Keratinocyte (primary cell): ENCODE results near the gene ELF4. TPM values are rescaled to one million over a fixed set of nuclear protein-coding genes. Genes with fewer than 3 reads are reported as not detected.

Experiments used
- DNase-seq: peaks from one replicate; pipeline ENCODE4 v3.0.0-alpha.2; 2011; ENCODE audit warnings: low read depth, missing footprints, low spot score
- FAIRE-seq: peaks from 2 replicates; lab custom pipeline; 2011; peaks lifted over from hg19 to GRCh38; lab: Jason Lieb, UNC
- H2AFZ ChIP-seq: 2 replicates; pipeline ENCODE4 v1.6.0; 2012; ENCODE audit warnings: low read length, control low read depth, inconsistent platforms; ENCODE audit not compliant: control insufficient read depth
- H3K27ac ChIP-seq: 2 replicates; pipeline ENCODE4 v1.5.1; 2011; ENCODE audit warnings: low read length; ENCODE audit not compliant: control insufficient read depth, insufficient read depth
- H3K27me3 ChIP-seq: 3 replicates; pipeline ENCODE4 v1.6.0; 2011; ENCODE audit warnings: low read length; ENCODE audit not compliant: control insufficient read depth, insufficient read depth; ENCODE audit errors: extremely low read depth
- H3K36me3 ChIP-seq, 2 experiments: 2 replicates in 1 of 2; 3 replicates in 1 of 2; pipeline ENCODE4 v1.5.1; 2011; ENCODE audit warnings: low read length in 2 of 2, mild to moderate bottlenecking in 1 of 2; ENCODE audit not compliant: control insufficient read depth in 2 of 2, insufficient read depth in 2 of 2; ENCODE audit errors: extremely low read depth in 1 of 2
- H3K4me1 ChIP-seq: 3 replicates; pipeline ENCODE4 v1.5.1; 2011; ENCODE audit warnings: low read length; ENCODE audit not compliant: control insufficient read depth, insufficient read depth; ENCODE audit errors: extremely low read depth
- H3K4me2 ChIP-seq: 3 replicates; pipeline ENCODE4 v1.6.0; 2011; ENCODE audit warnings: low read depth, low read length; ENCODE audit not compliant: control insufficient read depth, insufficient read depth; ENCODE audit errors: extremely low read depth
- H3K4me3 ChIP-seq, 3 experiments: fragments of 200-600 bp in 1 of 3; sonication (generic) in 1 of 3; 2 replicates in 2 of 3; 3 replicates in 1 of 3; pipeline ENCODE4 v1.5.1; 2011 to 2016; ENCODE audit warnings: low read length in 3 of 3, mild to moderate bottlenecking in 3 of 3, control low read depth in 2 of 3, inconsistent platforms in 1 of 3, low read depth in 1 of 3, mixed read lengths in 1 of 3, mixed run types in 1 of 3, moderate library complexity in 1 of 3; ENCODE audit not compliant: control insufficient read depth in 2 of 3, insufficient read depth in 2 of 3; ENCODE audit errors: extremely low read depth in 1 of 3
- H3K79me2 ChIP-seq: 2 replicates; pipeline ENCODE4 v1.6.0; 2012; ENCODE audit warnings: low read length; ENCODE audit not compliant: control insufficient read depth, insufficient read depth
- H3K9ac ChIP-seq: 3 replicates; pipeline ENCODE4 v1.6.0; 2011; ENCODE audit warnings: low read length; ENCODE audit not compliant: control insufficient read depth, insufficient read depth; ENCODE audit errors: extremely low read depth
- H3K9me1 ChIP-seq: 3 replicates; pipeline ENCODE4 v1.6.0; 2011; ENCODE audit warnings: low read length; ENCODE audit not compliant: control insufficient read depth, insufficient read depth; ENCODE audit errors: extremely low read depth
- H3K9me3 ChIP-seq: 2 replicates; pipeline ENCODE4 v1.5.1; 2012; ENCODE audit warnings: low read depth, low read length; ENCODE audit not compliant: control insufficient read depth
- H4K20me1 ChIP-seq: 3 replicates; pipeline ENCODE4 v1.6.0; 2011; ENCODE audit warnings: low read length; ENCODE audit not compliant: control insufficient read depth, insufficient read depth; ENCODE audit errors: extremely low read depth
- EZH2 ChIP-seq: IDR thresholded peaks from one replicate; pipeline ENCODE4 v1.6.1; 2012; ENCODE audit warnings: inconsistent platforms, mild to moderate bottlenecking, low read length, moderate library complexity
- dilution Hi-C: fragments of 300-500 bp; cut with MboI; formaldehyde crosslinking; loops from one replicate; pipeline ENCODE4 v1.7.0; 2020; ENCODE audit warnings: low sequenced_read_pairs; ENCODE audit not compliant: extremely low pct_ligation_motif_present
- polyA plus RNA-seq, 5 experiments: library from polyadenylated mRNA; depleted of rRNA in 3 of 5; stranded (reverse) in 3 of 5; stranded (forward) in 1 of 5; unstranded in 1 of 5; fragments of >200 nt; gene quantifications; 1 replicate in 1 of 5; 2 replicates in 3 of 5; 3 replicates in 1 of 5; pipeline versions ENCODE4 v1.2.1 to v1.2.3, GENCODE V29; 2011 to 2012; ENCODE audit warnings: missing spikeins in 2 of 5, low read depth in 1 of 5, low replicate concordance in 1 of 5
- TF ChIP-seq, protein P1 (sequence below), 3 experiments: IDR thresholded peaks in 1 of 3; conservative IDR thresholded peaks in 1 of 3; optimal IDR thresholded peaks in 1 of 3; 2 replicates in 2 of 3; 3 replicates in 1 of 3; pipeline versions ENCODE3 to v1.5.1; 2011; ENCODE audit warnings: low read length in 3 of 3, mild to moderate bottlenecking in 3 of 3, moderate library complexity in 2 of 3, control low read depth in 1 of 3, inconsistent platforms in 1 of 3; ENCODE audit not compliant: insufficient read depth in 2 of 3; ENCODE audit errors: extremely low read depth in 1 of 3

ELF4 gene
- polyA plus RNA-seq, 1 donor (not counting 4 experiments of a cell fraction or from before 2014, with no cell fraction given): 17.6 TPM

DNA sequence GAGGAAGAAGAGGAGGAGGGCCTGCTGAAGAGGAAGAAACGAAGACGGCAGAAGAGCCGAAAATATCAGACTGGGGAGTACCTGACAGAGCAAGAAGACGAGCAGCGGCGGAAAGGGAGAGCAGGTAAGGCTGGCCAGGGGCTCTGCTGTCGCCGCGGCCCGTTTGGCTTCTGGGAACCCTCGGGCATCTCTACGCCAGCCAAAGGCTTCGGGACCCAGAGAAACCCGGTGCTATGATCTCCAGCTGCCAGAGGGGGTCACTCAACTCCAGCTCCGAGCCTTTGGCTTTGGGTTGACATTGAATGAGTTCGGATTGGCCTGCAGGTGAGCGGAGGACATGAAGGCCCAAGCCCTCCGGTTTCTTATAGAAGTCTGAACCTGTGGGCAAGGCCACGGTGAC lies 85.0 kb downstream of the ELF4 start:
- H3K9me1 ChIP-seq: no peaks in the 10 kb centered on the region
- no peaks in the 10 kb centered on the region for H3K9me3 ChIP-seq
- TF ChIP-seq, protein P1, sequence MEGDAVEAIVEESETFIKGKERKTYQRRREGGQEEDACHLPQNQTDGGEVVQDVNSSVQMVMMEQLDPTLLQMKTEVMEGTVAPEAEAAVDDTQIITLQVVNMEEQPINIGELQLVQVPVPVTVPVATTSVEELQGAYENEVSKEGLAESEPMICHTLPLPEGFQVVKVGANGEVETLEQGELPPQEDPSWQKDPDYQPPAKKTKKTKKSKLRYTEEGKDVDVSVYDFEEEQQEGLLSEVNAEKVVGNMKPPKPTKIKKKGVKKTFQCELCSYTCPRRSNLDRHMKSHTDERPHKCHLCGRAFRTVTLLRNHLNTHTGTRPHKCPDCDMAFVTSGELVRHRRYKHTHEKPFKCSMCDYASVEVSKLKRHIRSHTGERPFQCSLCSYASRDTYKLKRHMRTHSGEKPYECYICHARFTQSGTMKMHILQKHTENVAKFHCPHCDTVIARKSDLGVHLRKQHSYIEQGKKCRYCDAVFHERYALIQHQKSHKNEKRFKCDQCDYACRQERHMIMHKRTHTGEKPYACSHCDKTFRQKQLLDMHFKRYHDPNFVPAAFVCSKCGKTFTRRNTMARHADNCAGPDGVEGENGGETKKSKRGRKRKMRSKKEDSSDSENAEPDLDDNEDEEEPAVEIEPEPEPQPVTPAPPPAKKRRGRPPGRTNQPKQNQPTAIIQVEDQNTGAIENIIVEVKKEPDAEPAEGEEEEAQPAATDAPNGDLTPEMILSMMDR (optimal IDR thresholded peaks at IDR 0.05 in 1 of 3, IDR thresholded peaks at IDR 0.05 in 1 of 3, conservative IDR thresholded peaks at IDR 0.05 in 1 of 3; ENCODE audit: extremely low read depth in 1 of 3, insufficient read depth in 2 of 3, low read length in 3 of 3): no peak
- no peak for TF ChIP-seq EZH2
- H2AFZ ChIP-seq: no peak overlapping the region
- no peak overlapping the region for H3K9ac ChIP-seq
- no peak for FAIRE-seq
- H4K20me1 ChIP-seq: no peaks in the 10 kb centered on the region
- no peaks in the 10 kb centered on the region for H3K4me1 ChIP-seq
- no peak overlapping the region for H3K4me2 ChIP-seq
- no peaks in the 10 kb centered on the region for H3K79me2 ChIP-seq
- no peaks in the 10 kb centered on the region for H3K27me3 ChIP-seq
- H3K4me3 ChIP-seq: no peak overlapping the region
- DNase-seq: no peak
- H3K36me3 ChIP-seq: peaks cover 0 to 2% of the 10 kb centered on the region in 2 experiments
- dilution Hi-C loops: no loop called here
- H3K27ac ChIP-seq: no peak overlapping the region

DNA sequence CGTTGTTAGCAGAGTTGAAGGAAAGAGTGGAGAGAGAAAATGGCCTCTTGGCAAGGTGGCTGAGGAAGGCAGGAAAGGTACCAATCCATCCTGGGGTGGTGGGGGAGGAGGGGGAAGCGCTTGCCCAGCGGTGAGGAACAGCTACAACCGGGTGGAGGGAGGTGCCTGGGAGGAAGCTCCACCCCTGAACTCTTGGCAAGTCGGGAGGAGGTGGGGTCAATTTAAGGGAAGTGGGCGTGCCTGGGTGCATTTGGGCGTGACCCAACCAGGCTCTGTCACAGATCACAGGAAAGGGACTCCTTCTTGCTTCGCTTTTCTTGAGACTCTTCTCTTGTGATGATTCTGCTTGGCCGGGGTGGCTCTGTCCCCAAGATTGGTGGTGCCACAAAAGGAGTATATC lies 86.2 kb downstream of the ELF4 start:
- Histone ChIP-seq H3K4me3 (no peak overlapping the region), H3K27ac (no peak overlapping the region), H2AFZ (no peak overlapping the region), H3K36me3 (peaks cover 0 to 1% of the 10 kb centered on the region in 2 experiments), H3K4me1 (no peaks in the 10 kb centered on the region), H3K9me1 (no peaks in the 10 kb centered on the region), H4K20me1 (no peaks in the 10 kb centered on the region), H3K79me2 (no peaks in the 10 kb centered on the region), H3K9me3 (no peaks in the 10 kb centered on the region), H3K9ac (no peak overlapping the region), H3K27me3 (no peaks in the 10 kb centered on the region), H3K4me2 (no peak overlapping the region)
- dilution Hi-C loops: no loop called here
- FAIRE-seq: no peak
- no peak for DNase-seq
- no peak for TF ChIP-seq EZH2
- TF ChIP-seq, protein P1 (optimal IDR thresholded peaks at IDR 0.05 in 1 of 3, IDR thresholded peaks at IDR 0.05 in 1 of 3, conservative IDR thresholded peaks at IDR 0.05 in 1 of 3; ENCODE audit: extremely low read depth in 1 of 3, insufficient read depth in 2 of 3, low read length in 3 of 3): no peak
